CD4-positive, alpha-beta T cell treated with Interleukin-4 for 1 hour (primary cell): ENCODE data around the gene SELL.
"Not testable (repeated sequence)": the region's sequence is repeated elsewhere in the genome, so short reads cannot be mapped to it uniquely, and the experiment has no call there.

Source experiments
- DNase-seq, 2 donors: peaks; one replicate each; pipeline ENCODE4 v3.0.0-alpha.2; 2020 to 2022

Gene SELL

GRCh38 chr1:169701261-169702005, 10.0 kb downstream of the SELL start:
- peak in 1 of 2 donors; percentile 51 for DNase-seq

- peak in 1 of 2 donors; percentile 43 for DNase-seq
These were observed 11.7 kb downstream of the SELL start for GRCh38 chr1:169699707-169700106.

- peak in 1 of 2 donors; percentile 53 for DNase-seq
These were observed 12.4 kb downstream of the SELL start for GRCh38 chr1:169698976-169699375.

GRCh38 chr1:169697755-169698154, 13.7 kb downstream of the SELL start:
- no peak for DNase-seq

- DNase-seq, result no peak
These were observed 14.9 kb downstream of the SELL start for GRCh38 chr1:169696273-169697100.

- peak; percentile 58 to 82 for DNase-seq
These were observed 16.9 kb downstream of the SELL start for GRCh38 chr1:169694304-169695075.

GRCh38 chr1:169692756-169693460, 18.5 kb downstream of the SELL start:
- DNase-seq, result peak; percentile 54 to 83

GRCh38 chr1:169690489-169690888, 20.9 kb downstream of the SELL start:
- no peak for DNase-seq

GRCh38 chr1:169689395-169689794, 22.0 kb downstream of the SELL start:
- DNase-seq, result no peak

- not testable (repeated sequence) for DNase-seq
These were observed 23.0 kb downstream of the SELL start for GRCh38 chr1:169688377-169688776.

- DNase-seq, result no peak
These were observed 27.8 kb downstream of the SELL start for GRCh38 chr1:169683661-169684060.

GRCh38 chr1:169683168-169683567, 28.3 kb downstream of the SELL start:
- DNase-seq, result not testable (repeated sequence)

GRCh38 chr1:169682071-169682470, 29.3 kb downstream of the SELL start:
- no peak for DNase-seq

GRCh38 chr1:169681140-169681539, 30.3 kb downstream of the SELL start:
- DNase-seq, result no peak

GRCh38 chr1:169680377-169681019, 30.9 kb downstream of the SELL start:
- DNase-seq, result peak; percentile 69 to 71

GRCh38 chr1:169679692-169680091, 31.7 kb downstream of the SELL start:
- DNase-seq, result no peak

- DNase-seq, result no peak
These were observed 35.4 kb downstream of the SELL start for GRCh38 chr1:169676001-169676400.

- DNase-seq, result no peak
These were observed 40.6 kb downstream of the SELL start for GRCh38 chr1:169670836-169671235.

- not testable (repeated sequence) for DNase-seq
These were observed 41.2 kb downstream of the SELL start for GRCh38 chr1:169670244-169670643.

GRCh38 chr1:169667699-169668596, 43.5 kb downstream of the SELL start:
- DNase-seq, result not testable (repeated sequence)

GRCh38 chr1:169667227-169667639, 44.2 kb downstream of the SELL start:
- DNase-seq, result peak in 1 of 2 donors; percentile 40
